ENCODE measurements around the gene DNAI4.
"Not testable (repeated sequence)": the region's sequence is repeated elsewhere in the genome, so short reads cannot be mapped to it uniquely, and the experiment has no call there.

Gene DNAI4

DNA sequence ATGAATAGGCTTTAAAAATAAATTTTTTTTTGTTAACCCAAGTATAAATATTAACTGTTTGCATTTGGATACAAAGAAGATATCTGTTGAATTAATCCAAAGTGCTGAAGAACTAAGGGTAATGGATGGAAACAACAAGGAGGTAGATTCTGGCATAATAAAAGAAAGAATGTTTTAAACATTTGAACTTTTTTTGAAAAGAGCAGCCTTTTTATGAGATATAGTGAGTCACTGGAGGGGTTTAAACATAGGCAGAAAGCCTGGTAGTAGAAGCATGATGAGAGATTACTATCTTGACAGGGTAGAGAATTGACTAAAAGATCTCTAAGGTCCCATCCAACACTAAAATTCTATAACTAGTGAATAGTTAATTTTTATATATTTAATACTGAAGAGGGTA lies 2.9 kb upstream of the DNAI4 start:
- no peak for DNase-seq

DNA sequence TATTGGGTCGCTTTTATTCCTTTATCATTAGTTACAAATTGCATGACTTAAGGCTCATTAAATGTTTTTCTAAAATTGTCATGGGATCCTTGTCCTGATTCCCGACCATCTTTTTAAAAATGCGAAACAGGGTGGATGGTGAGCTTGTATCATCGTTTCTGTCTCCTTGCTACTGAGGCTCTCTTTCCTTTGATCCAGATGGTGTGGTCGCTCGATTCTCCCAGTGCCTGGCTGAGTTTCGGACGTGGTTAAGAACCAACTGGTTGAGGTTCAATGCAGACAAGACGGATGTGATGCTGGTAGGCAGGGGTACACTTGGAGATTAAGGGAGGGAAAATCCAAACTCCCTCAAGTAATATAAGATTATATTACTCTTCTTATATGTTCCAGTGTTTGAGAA lies 1.3 kb upstream of the DNAI4 start:
- peak; percentile 27 for DNase-seq

DNA sequence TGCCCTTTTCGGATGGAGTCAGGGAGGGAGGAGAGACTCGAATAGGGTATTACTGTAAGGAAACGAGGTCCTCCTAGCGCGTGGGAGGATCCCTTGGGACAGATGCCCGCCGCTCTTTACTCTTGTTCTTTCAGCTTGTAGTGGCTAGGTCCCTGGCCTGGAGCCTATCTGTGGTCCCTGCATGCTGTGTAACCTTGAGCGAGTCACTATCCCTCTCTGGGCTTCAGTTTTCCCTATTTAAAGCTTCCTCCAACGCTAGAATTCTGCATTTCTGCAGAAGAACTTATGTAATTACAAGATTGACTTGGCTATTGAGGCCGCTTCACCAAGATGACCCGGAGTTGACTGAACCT lies 878 bp upstream of the DNAI4 start:
- no peak for DNase-seq

DNA sequence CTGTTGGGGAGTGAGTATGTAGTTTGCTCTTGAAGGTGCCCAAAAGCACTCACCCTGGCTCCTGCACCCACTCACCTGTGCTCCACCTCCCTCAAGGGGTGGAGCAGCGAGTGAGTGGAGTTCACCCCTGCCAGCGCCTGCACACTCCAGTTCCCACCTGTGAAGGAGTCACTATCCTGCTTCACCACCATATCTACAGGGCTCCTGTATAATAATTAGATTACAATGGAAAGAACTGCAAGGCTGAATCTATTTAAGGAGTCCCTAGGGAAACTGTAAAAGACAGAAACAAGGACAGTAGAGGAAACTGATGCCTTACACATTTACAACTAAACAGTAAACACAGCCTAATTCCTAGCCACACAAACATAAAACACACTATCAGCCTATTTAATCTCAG lies 4.1 kb downstream of the DNAI4 start:
- DNase-seq = no peak

DNA sequence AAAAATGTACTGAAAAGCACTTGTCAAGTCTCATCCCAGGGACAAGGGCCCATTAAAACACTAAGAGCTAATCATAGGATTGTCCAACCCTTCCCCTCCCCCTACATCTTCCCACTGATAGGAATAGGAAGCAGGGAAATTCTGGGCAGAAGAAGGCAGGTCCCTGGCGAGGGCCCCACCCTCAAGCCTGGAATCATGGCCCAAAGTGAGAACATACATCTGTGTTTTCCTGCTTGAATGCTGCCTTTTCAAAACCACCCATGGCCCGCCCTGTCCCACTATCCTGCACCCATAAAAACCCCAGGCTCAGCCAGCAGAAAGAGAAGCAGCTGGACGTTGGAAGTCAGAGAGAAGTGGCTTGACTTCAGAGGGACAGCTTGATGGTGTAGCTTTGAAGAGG lies 4.8 kb downstream of the DNAI4 start:
- DNase-seq = no peak

DNA sequence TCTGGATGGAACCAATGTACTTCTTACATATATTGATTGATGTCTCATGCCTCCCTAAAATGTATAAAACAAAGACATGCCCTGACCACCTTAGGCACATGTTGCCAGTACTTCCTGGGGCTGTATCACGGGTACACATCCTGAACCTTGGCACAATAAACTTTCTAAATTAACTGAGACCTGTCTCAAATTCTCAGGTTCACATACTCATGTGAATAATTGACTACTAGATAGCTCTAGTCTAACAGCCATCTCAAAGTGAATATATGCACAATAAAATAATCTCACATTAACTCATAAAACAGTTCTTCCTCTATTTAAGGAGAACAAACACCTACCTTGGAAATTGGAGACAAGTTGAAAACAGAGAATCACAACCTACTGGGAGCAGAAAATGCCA lies 5.6 kb downstream of the DNAI4 start:
- no peak for DNase-seq

DNA sequence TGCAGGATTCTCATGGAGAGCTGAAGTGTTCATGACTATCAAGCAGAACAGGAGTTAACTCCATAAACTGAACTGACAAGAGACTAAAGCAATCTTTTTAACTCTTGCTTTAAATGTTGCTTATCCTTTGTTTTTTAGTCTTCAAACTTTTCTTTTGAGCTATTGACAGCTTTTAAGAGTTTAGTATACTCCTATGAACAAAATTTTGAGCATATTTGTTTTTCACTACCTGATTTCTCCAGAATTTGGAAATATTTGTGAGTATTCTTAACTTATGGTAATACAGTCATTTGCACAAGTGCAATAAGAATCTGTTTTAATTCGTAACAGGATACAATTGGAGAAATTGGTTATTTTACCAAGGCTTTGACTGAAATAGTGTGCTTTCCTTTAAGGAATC lies 7.2 kb downstream of the DNAI4 start:
- no peak for DNase-seq

DNA sequence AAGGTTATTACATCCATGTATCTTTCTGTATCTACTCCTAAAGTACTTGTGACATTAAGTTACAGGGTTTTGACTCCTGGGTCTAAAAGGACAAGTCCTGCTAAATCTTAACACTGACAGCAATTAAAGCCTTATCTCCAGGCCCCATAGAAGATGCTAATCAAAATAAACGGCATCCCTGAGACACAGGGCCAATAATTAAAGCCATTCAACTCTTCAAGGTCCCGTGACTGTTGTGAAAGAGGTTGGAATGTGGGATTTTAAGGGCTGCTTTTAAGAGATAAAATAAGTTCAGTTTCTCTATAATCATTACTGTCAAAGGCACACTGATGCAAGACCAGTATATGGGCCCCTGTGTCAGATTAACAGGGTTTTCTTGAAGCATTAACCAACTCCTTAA lies 8.3 kb downstream of the DNAI4 start:
- DNase-seq = no peak

DNA sequence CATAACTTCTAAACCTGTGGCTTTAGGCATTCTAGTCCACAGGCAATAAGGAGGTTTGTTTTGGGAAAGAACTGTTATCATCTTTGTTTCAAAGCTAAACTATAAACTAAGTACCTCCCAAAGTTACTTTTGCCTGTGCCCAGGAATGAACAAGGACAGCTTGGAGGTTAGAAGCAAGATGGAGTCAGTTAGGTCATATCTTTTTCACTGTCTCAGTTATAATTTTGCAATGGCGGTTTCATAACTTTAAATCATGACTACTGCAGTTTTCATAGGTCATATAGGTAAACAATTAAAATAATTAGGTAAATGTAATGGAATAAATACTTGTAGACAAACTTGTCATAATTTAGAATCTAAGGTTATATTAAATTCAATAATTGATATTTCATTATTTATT lies 9.5 kb downstream of the DNAI4 start:
- not testable (repeated sequence) for DNase-seq

DNA sequence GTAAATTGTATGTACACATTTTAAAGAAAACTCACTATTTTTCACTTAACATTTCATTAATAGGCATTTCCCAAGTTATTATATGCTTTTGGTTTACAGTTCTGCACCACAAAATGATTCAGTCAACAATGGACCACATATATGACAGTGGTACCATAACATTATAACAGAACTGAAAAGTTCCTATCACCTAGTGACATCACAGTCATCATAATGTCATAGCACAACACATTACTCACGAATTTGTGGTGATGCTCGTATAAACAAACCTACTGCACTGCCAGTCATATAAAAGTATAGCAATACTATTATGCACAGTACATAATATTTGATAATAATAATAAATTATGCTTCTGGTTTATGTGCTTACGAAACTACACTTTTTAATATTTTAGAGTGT lies 30.9 kb downstream of the DNAI4 start:
- no peak for DNase-seq

DNA sequence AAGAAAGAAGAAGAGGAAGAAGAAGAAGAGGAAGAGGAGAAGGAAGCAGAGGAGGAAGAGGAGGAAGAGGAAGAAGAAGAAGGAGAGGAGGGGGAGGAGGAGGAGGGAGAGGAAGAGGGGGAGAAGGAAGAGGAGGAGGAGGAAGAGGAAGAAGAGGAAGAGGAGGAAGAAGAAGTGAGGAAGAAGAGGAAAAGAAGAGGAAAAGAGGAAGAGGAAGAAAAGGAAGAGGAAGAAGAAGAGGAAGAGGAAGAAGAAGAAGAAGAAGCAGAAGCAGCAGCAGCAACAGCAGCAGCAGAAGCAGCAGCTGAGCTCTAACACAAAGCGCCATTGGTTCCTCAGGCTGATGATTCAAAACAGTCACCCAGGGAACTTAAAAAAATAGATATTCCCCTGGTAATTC lies 34.0 kb downstream of the DNAI4 start:
- no peak for DNase-seq

DNA sequence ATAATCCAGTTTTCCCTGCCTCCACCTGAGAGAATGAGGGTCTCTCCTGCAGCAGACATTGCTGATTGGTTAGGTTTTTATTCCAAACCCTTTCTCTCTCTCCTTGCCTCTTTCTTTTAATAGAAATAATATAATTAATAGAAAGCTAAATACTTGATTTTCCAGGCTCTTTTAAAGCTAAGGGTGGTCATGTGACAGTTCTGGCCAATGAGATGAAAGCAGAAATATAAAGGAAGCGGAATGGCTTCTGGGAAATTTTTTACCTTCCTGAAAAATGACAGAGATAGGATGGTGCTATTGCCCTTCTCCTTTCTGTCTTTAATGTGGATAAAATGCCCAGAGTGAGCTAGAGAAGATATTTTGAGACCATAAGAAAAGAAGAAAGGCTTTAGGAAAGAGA lies 35.6 kb downstream of the DNAI4 start:
- DNase-seq = no peak

DNA sequence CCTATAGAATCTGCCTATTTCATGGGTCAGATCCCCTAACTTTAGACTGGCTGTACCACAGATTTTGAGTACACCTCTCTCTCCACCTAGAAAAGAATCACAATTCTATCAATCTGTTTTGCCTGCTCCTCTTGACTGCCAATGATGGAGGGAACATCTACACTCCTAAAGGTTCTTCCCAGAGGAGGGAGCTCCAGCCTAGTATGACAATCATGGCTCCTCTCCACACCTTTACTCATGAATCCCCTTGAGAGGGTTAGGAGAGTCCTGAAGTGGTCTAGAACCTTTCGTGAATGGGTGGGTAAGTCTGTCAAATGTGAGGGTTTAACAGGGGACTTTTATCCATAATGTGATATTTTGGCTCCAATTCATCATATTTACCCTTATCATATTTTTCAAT lies 48.0 kb downstream of the DNAI4 start:
- DNase-seq = no peak

DNA sequence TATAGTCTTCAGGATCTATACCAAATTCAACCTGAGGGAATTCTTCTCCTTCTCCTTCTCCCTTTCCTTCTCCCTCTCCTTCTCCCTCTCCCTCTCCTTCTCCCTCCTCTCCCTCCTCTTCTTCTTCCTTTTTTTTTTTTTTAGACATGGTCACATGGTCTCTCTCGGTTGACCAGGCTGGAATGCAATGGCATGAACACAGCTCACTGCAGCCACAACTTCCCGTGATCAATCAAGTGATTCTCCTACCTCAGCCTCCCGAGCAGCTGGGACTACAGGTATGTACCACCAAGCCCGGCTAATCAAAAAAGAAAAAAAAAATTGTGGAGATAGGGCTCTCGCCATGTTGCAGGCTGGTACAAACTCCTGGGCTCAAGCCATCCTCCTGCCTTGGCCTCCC lies 51.5 kb downstream of the DNAI4 start:
- no peak for DNase-seq

DNA sequence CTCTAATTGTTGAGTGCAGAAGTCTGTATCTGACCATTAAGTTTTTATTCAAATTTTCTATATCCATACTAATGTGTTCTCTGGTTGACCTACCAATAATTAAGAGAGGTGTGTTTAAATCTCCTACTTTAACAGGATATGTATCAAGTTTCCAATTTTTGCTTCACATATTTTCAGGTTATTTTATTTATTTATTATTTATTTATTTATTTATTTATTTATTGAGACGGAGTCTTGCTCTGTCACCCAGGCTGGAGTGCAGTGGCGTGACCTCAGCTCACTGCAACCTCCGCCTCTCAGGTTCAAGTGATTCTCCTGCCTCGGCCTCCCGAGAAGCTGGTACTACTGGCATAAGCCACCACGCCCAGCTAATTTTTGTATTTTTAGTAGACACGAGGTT lies 52.6 kb downstream of the DNAI4 start:
- DNase-seq = not testable (repeated sequence)

DNA sequence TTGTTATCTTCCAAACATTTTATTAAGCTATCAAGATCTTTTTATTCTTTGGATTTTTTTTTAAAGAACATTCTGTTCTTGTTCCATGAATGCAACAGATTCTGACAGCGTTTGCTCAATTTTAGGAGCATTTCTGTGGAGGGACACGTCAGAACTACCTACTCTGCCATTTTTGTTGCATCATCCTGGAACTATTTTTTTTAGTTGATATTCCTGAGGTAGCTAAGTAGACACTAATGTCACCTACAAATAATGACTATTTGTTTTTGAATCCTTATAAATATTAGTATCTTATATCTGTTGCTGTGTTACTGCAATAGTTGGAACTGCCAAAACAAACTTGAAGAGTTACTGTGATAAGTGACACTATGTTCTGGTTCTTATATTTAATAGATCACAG lies 57.2 kb downstream of the DNAI4 start:
- DNase-seq = no peak

DNA sequence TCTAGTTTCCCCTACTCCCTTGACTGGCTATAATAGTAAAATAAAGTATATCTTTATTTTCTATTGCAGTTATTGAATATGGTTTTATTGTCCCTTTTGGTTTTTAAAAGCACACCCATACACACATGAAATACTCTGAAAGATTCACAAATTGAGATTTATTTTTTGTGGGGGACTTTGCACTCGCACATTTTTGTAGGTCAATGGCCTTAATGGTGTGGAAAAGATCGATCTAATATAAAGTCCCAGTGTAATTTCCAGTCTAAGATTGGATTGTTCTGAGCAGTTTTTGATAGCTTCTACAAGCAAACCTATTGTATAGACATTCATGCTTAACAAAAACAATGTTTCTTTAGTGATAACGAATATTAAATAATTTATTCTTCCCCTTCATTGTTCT lies 64.1 kb downstream of the DNAI4 start:
- DNase-seq = no peak

DNA sequence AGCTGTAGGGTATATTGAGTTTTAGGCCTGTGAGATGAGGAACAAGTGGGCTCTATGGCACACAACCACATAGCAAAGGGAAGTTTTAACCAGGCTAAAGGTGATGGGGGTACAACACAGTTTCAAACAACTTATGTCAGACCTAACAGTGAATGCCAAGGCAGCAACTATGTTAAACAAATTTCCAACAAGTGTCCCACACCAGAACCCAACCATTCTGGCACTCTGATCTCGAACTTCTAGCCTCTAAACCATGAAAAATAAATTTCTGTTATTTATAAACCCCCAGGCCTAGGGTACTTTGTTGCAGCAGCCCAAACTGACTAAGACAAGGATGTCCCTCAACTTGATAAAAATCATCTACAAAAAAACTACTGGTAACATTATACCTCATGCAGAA lies 71.3 kb downstream of the DNAI4 start:
- DNase-seq = no peak

DNA sequence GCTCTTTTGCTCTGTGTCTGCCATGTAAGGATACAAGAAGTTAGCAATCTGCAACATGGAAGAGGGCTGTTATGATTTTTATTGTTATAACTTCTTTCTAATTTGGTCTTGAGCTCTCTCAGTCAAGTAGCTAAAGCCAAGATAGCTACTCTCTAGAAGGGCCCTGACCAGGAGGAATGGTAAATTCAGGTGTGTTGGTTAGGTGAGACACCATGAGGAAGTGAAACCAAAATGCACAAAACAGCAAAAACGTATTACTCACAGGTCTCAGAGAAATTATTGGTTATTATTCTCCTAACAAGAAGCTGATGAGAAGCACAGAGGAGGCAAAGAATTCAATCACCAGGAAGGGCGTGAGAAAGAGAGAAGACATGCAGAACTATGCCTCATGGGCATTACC lies 71.8 kb downstream of the DNAI4 start:
- no peak for DNase-seq

DNA sequence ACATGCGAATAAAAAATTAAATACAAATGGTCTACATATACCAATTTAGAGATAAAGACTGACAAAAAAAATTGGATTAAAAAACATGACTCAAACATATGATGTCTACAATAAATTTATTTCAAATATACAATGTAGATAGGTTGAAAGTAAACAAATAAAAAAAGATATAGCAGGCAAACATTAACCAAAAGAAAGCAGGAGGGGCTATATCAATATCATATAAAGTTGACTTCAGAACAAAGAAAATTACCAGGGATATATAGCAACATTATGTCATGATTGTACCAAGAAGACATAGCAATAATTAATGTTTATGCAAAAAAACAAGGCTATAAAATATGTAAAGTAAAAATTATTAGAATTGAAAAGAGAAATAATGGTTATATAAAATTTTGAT lies 73.7 kb downstream of the DNAI4 start:
- no peak for DNase-seq

DNA sequence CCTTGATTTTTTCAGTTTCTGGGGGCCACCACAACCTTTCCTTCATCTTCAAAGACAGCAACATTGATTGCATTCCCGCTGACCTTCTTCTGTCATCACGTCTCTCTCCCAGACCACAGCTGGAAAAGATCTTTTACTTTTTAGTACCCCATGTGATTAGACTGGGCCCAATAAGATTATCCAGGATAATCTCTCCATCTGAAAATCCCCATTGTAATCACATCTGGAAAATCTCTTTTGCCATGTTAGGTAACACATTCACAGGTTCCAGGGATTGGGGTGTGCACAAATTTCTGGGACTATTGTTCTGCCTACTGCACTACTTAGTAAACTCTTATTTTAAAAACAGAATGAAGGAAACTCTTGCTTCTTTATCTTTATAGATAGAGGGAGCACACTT lies 76.5 kb downstream of the DNAI4 start:
- no peak for DNase-seq

DNA sequence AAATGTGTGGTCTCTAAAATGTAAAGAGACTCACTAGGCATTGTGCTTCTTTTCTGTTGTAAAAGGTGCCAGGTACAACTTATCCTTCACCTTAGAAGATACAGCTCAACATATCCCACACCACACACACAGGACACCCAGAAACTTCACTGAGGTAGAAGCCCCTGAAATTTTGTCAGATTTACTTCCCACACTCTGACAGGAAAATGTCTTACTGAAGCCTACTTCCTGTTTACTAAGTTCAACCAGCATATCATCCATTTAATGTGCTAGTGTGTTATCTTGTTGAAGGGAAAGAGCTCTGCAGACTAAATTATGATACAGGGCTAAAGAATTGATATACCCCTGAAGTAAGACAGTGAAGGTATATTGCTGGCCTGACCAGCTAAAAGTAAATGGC lies 83.7 kb downstream of the DNAI4 start:
- DNase-seq = no peak

DNA sequence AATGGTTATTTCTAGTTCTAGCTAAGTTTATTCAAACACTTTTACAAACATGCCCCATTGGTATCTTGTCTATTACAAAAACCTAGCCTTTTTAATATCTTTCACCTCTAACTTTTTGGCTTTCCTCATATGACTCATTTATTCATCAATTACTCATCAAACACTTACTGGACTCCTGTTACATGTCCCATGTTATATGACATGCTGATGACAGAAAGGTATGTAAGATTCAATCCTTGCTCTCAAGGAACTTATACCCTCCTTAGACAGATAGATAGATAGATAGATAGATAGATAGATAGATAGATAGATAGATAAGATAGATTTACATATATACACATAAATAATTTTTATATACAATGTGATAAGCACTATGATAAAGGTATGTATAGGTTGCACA lies 89.7 kb downstream of the DNAI4 start:
- no peak for DNase-seq

DNA sequence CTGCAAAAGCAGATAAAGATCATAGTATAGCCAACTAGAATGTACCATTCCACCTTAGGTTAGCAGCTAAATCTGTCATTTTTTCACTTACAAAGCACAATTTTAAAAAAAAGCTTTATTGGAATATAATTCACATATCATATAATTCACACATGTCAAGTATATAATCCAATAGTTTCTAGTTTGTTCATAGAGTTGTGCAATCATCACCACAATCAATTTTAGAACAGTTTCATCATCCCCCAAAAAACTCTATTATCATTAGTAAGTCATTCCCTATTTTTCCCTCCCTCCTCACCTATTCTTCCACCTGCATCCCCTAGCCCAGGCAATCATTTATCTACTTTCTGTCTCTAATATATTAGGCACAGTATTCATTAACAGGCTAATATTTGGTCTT lies 91.5 kb downstream of the DNAI4 start:
- DNase-seq = no peak

DNA sequence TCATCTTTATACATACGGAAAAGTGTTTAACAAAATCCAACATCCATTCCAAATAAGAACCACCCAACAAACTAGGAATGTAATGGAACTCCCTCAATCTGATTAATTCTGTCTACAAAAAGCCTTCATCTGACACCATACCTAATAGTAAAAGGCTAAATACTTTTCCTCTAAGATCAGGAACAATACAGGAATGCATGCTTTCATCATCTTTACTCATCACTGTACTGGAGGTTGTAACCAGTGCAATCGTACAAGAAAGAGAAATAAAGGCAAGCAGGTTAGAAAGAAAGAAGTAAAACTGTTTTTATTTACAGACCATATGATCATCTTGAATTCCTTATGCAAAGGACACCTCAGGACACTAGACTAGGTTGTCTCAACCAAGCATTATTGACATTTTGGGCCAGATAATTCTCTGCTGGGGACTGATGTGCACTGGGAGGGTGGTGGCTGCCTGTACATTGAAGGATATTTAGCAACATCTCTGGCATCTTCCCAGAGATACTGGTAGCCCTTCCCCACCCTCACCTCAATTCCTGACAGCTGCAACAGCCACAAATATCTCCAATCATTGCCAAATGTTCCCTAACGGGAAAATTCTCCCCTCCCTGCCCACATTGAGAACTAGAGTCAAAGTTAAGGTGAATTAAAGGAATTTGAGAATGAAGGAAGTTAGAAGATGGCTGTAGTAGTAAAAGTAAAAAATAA lies 93.0 kb downstream of the DNAI4 start:
- no peak for DNase-seq

DNA sequence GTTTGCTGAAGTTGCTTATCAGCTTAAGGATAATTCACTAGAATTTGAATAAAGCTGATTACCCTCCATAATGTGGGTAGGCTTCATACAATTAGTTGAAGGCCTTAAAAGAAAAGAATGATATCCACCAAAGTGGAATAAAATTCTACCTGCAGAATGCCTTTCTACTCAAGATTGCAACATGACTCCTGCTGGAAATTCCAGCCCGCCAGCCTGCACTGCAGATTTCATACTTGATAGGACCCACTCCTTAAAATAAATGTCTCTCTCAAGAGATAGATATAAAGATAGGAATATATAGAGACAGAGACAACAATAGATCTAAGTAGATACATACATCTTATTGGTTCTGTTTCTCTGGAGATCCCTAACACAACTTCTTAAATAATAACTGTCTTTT lies 99.9 kb downstream of the DNAI4 start:
- no peak for DNase-seq
